Bronchial epithelial cell (primary cell): ENCODE results near the gene NEO1. TPM values are rescaled to one million over a fixed set of nuclear protein-coding genes. Genes with fewer than 3 reads are reported as not detected.

ENCODE experiments used
- DNase-seq: peaks from one replicate; pipeline ENCODE4 v3.0.0-alpha.2; 2010; ENCODE audit warnings: low read depth
- FAIRE-seq: peaks from 2 replicates; lab custom pipeline; 2011; peaks lifted over from hg19 to GRCh38; lab: Jason Lieb, UNC
- H3K27me3 ChIP-seq: 2 replicates; pipeline ENCODE4 v1.5.1; 2011; ENCODE audit warnings: low read length; ENCODE audit not compliant: control insufficient read depth, insufficient read depth
- H3K36me3 ChIP-seq: 2 replicates; pipeline ENCODE4 v1.5.1; 2011; ENCODE audit warnings: low read length; ENCODE audit not compliant: control insufficient read depth, insufficient read depth
- H3K4me3 ChIP-seq: 2 replicates; pipeline ENCODE4 v1.5.1; 2011; ENCODE audit warnings: mild to moderate bottlenecking, low read depth, low read length, control low read depth
- total RNA-seq: library from RNA; depleted of rRNA; stranded (reverse); fragments of >200 nt; gene quantifications from 2 replicates; pipeline ENCODE4 v1.2.1, GENCODE V29; 2014
- TF ChIP-seq, protein P1 (sequence below): IDR thresholded peaks from 2 replicates; pipeline ENCODE4 v1.5.1; 2011; ENCODE audit warnings: mild to moderate bottlenecking, moderate library complexity, low read length, control low read depth, inconsistent platforms; ENCODE audit not compliant: insufficient read depth, severe bottlenecking

Gene NEO1
- total RNA-seq, 1 donor from 2014 or later: 10.5 TPM

DNA sequence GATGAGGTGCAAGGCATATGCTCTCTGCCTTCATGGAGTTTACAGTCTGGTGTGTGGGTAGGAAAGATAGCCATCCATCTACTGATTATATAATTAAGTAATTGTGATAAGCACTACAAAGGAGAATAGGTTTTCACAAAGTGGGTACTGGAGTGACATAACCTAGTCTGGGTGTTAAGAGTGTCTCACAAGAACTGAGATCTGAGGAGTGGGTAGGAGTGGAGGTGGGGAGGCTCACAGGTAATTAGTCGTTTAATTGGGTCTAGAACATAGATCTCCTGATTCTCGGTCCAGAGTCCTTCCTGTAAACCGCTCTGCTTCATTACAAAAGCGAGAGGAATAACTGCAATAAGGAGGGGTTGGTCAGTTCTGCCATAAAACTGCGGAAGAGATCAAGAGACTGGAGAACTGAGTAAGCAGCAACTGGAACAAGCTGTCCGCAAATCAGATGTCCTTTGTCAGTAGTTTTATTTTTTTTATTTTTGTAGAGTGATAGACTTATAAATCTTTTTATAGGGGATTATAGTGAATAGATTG is 2.2 kb downstream of the NEO1 start:
- FAIRE-seq (no peak), DNase-seq (no peak)
- Histone ChIP-seq H3K36me3 (no peaks in the 10 kb centered on the region), H3K27me3 (no peaks in the 10 kb centered on the region), H3K4me3 (no peak overlapping the region)
- TF ChIP-seq, protein P1, sequence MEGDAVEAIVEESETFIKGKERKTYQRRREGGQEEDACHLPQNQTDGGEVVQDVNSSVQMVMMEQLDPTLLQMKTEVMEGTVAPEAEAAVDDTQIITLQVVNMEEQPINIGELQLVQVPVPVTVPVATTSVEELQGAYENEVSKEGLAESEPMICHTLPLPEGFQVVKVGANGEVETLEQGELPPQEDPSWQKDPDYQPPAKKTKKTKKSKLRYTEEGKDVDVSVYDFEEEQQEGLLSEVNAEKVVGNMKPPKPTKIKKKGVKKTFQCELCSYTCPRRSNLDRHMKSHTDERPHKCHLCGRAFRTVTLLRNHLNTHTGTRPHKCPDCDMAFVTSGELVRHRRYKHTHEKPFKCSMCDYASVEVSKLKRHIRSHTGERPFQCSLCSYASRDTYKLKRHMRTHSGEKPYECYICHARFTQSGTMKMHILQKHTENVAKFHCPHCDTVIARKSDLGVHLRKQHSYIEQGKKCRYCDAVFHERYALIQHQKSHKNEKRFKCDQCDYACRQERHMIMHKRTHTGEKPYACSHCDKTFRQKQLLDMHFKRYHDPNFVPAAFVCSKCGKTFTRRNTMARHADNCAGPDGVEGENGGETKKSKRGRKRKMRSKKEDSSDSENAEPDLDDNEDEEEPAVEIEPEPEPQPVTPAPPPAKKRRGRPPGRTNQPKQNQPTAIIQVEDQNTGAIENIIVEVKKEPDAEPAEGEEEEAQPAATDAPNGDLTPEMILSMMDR: no peak

GRCh38 chr15:73056460-73056859 is 4.2 kb downstream of the NEO1 start:
- Histone ChIP-seq H3K4me3 (no peak overlapping the region), H3K27me3 (no peaks in the 10 kb centered on the region), H3K36me3 (no peaks in the 10 kb centered on the region)
- TF ChIP-seq, protein P1: no peak
- FAIRE-seq (no peak), DNase-seq (no peak)

- FAIRE-seq: no peak
Measured at GRCh38 chr15:73058437-73058836, 6.2 kb downstream of the NEO1 start.

DNA sequence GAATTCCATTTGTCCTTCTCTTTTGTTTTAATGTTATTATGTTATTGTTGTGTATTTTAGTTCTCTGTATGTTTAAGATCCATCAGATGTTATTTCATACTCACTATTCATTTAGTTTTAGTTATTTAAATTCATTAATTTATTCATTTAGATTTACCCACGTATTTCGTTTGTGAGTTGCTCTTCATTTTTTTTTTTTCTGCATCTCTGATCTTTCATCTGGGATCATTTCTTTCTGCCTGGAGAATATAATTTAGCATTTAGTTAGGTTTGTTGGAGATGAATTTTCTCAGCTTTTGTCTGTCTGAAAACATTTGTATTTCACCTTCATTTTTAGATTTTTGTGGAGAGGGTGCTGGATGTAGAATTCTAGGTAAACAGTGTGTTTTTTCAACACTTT is 12.9 kb downstream of the NEO1 start:
- H3K36me3 ChIP-seq: no peaks in the 10 kb centered on the region
- H3K27me3 ChIP-seq: no peaks in the 10 kb centered on the region
- no peak for DNase-seq
- FAIRE-seq: no peak
- no peak overlapping the region for H3K4me3 ChIP-seq
- TF ChIP-seq, protein P1: no peak

More at GRCh38 chr15:73058437-73058836, 6.2 kb downstream of the NEO1 start:
- no peak for DNase-seq
- H3K4me3 ChIP-seq: no peak overlapping the region
- H3K36me3 ChIP-seq: no peaks in the 10 kb centered on the region
- H3K27me3 ChIP-seq: no peaks in the 10 kb centered on the region
- TF ChIP-seq, protein P1: no peak

DNA sequence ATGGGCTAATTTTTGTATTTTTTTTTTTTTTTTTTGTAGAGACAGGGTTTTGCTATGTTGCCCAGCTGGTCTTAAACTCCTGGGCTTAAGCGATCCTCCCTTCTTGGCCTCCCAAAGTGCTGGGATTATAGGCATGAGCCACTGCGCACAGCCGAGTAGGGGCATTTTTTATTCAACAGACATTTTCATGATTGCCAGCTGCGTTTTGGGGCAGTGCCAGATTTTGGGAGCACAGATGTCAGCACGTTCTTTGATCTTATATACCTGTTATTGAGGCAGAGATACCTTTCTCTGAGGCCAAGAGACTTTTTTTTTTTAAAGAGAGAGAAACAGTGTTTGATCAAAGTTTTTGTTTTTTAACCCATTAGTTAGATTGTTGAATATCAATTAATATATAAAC is 16.8 kb downstream of the NEO1 start:
- TF ChIP-seq, protein P1: no peak
- FAIRE-seq (no peak), DNase-seq (no peak)
- Histone ChIP-seq H3K27me3 (no peaks in the 10 kb centered on the region), H3K36me3 (no peaks in the 10 kb centered on the region), H3K4me3 (no peak overlapping the region)

- TF ChIP-seq, protein P1: no peak
- FAIRE-seq: no peak
Measured at GRCh38 chr15:73072894-73073293, 20.6 kb downstream of the NEO1 start.

More at GRCh38 chr15:73072894-73073293, 20.6 kb downstream of the NEO1 start:
- Histone ChIP-seq H3K27me3 (no peaks in the 10 kb centered on the region), H3K4me3 (no peak overlapping the region), H3K36me3 (no peaks in the 10 kb centered on the region)
- DNase-seq: peak; percentile 12
